HG02588 (cell line): ENCODE measurements around the gene SULF2.

Experiments
- ATAC-seq: cut with Tn5 transposase; IDR thresholded peaks from one replicate; pipeline ENCODE4 v1.9.1; 2021; ENCODE audit warnings: mild to moderate bottlenecking, moderate library complexity; ENCODE audit not compliant: unreplicated experiment

The SULF2 gene

GRCh38 chr20:47717421-47717820 lies 67.9 kb downstream of the SULF2 start:
- ATAC-seq = no peak

DNA sequence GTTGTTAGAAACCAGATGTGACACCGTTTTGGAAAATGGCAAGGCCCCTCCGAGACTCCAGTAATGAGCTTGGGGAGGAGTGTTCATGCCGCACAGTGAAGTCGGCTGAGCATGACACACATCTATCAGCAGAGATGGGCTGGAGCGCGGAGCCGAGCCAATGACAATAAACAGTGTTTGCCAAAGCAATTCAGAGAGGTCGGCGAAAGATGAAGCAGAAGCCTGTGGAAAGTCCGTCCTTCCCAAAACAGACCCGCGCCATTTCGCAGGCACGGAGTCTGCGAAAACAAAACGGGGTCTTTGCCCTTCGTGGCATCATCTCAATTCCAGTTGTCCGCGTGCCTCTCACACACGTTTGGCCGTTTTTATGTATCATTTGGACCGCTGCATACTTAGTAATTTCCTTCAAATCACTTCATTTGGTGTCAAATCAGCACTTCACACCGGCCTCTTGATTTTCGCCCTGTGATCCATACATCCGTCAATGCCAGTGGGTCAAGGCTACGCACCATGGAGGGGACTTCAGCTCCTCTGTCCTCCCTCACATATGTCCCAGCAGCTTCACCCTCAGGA lies 71.3 kb downstream of the SULF2 start:
- ATAC-seq = no peak

DNA sequence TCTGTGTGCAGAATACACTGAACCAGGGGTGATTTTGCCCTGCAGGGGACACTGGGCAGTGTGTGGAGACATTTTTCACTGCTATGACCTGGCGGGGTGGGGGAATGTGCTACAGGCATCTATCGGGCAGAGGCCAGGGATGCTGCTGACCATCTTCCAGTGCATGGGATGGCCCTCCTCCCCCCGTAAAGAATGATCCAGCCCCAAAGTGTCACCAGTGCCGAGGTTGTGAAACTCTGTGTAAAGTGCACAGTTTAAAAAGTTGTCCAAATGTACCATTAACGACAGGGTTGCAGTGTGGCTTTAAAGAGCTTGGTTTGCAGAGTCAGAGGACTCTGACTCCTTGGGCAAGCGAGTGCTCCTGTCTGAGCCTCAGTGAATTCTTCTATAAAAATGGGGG lies 72.1 kb downstream of the SULF2 start:
- ATAC-seq = no peak

GRCh38 chr20:47711046-47711752 lies 74.1 kb downstream of the SULF2 start:
- no peak for ATAC-seq

- no peak for ATAC-seq
These were observed 74.6 kb downstream of the SULF2 start for GRCh38 chr20:47710665-47711045.

DNA sequence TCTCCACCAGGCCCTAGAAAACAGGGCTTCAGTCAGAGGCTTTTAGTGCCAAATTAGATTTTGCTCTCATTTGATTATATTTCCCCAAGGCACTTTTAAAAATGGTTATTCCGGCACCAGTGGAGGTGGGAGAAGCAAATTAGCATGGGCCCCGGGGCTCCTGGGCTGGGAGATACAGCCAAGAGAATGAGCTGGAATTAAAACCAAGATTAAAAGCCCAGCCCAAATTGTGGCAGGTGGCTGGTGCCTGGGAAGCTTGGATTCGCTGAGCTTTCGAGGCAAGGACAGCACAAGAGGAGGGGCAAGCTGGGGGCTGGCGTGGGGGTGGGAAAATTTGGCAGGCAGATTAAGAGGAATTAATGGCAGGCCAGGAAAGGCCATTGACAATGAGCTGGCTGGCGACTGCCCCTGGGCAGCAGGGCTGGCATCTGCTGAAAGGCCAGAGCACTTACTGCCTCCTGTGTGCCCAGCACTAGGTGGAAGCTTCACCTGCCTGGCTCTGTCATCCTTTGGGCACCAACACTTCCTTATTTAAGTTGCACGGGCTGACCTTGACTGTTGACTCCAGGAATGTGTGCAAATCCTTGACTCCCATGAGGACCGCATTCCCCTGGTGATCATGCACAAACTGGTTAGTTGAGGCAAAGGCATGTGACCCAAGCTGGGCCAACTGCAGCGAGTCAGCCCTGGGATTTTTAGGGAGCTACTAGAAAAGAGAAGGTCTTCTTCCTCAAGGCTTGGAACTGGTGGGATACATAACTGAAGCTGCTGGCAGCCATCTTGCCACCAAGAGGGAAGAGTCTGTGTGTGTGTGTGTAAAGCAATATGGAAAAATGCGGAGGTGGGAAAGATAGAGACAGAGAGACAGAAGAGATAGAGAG lies 76.1 kb downstream of the SULF2 start:
- no peak for ATAC-seq

GRCh38 chr20:47708140-47708807 lies 77.0 kb downstream of the SULF2 start:
- ATAC-seq = no peak

GRCh38 chr20:47706345-47706744 lies 78.9 kb downstream of the SULF2 start:
- ATAC-seq = no peak

GRCh38 chr20:47705497-47705856 lies 79.8 kb downstream of the SULF2 start:
- no peak for ATAC-seq

GRCh38 chr20:47704746-47705496 lies 80.4 kb downstream of the SULF2 start:
- ATAC-seq = no peak

DNA sequence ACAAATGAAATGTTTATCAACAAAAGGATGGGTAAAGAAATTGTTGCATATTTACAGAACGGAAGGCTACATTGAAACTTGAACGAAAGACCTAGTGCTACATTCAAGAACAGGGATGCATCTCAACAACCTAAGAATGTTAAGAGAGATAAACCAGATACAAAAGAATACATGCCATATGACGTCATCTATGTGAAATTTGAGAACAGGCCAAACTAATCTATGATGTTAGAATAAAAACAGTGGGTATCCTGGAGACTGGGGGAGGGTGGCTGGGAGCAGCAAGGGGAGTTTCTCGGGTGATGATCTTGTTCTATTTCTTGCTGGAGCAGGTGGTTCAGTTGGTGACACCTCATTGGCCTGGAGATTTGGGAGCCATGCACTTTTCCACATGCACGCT lies 81.5 kb downstream of the SULF2 start:
- no peak for ATAC-seq

GRCh38 chr20:47701612-47702011 lies 83.7 kb downstream of the SULF2 start:
- no peak for ATAC-seq

GRCh38 chr20:47700327-47700726 lies 85.0 kb downstream of the SULF2 start:
- ATAC-seq = no peak

DNA sequence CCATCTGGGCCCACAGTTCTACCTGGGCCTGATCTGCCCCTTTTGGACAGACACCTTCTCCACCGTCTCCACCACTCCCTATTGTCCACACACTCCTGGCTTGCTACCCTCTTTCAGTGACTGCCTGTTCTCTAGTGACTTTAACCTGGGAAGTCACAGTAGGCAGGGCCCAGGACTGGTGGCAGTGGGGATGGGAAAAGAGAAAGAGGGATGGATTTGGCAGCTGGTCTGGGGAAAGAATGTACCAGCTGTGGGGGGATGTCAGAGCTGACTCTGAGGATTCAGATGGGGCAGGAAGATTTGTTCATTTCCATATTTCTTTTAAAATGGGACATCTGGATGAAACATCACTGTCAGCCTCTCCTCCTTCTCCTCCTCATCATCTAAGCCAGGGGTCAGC lies 85.5 kb downstream of the SULF2 start:
- no peak for ATAC-seq

DNA sequence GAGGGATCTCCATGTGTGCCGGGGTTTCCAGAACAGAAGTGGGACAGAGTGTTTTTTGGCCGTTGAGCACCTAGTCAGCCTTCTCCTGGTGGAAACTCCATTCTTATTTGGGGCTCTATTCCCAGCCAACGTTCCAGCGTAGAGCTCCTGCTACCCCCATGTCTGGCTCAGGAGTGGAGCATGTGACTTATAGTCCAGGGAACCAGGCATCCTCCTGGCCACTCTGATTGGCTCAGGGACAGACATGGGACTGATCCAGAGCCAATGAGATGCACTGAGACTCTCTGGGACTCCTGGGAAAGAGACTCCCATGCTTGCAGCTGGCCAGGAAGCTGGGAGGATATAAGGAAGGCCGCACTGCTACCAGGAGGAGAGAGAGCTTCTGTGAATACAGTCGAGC lies 87.1 kb downstream of the SULF2 start:
- no peak for ATAC-seq

DNA sequence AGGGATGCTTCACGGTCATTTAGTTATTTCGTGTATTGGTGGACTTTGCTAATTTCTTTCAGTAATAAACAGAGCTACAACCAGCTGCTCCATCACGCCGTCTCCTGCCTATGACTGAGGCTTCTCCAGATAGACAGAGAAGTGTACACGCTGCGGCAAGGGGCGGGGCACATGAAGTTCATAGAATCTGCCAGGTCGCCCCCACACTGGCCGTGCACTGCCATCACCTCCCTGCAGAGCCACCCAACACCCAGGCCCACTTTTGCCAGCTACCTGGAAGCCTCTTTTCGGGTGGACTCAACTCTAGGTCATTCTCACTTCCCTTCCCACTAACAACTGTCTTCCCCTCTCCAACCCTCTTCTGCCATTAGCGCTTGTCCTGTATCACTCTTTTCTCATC lies 88.4 kb downstream of the SULF2 start:
- ATAC-seq = no peak

DNA sequence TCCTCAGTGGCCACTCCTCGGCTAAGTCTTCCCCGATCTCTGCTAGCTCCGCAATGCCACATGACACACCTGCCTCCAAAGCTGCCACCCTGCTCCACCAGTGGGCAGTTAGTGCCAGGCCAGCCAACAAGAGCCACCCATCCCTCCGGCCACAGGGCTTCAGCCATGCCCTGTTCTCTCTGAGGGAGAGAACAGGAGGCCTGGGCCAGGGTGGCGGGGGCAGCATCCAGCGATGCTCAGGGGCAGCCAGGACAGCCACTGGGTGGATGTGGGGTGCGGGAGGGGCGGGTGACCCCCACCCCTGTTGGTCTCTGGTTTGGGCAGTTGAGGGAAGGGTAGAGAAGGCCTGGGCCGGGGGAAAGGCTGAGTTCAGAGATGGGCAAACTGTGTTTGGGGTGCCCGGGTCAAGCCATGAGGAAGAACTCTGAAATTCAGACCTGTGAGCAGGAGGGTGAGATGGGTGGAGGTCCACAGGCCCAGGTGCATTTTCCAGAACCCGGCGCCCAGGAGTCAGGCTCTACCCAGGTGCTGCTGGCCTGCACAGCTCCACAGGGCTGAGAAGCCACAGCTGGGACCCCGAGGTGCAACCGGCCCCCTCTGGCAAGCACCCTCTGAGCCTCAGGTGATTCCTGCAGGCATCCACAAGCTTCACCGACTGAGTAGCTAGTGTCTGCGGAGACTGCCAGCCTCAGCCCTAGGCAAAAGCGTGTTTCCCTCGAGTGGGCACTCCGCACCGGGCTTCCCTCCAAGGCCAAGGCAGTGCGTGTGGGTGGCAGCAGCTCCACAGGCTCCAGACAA lies 91.1 kb downstream of the SULF2 start:
- ATAC-seq = no peak

DNA sequence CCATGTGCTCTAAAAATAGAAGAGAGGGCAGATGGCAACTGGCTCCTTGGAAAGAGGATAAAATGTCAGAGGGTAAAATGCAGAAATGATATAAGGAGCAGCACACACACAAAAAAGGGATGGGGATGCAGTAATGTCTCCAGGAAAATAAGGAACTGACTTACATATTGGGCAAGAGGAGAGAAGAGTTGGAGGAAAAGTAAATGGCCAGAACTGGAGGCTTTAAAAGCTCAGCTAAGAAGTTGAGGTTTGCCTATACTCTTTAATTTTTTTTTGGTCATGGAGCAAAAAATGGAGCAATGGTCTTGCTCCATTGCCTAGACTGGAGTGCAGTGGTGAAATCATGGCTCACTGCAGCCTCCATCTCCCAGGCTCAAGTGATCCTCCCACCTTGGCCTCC lies 93.7 kb downstream of the SULF2 start:
- ATAC-seq = no peak

GRCh38 chr20:47689731-47690130 lies 95.5 kb downstream of the SULF2 start:
- no peak for ATAC-seq
